GM12878 (cell line): ENCODE measurements around the gene SFT2D1. TPM values are rescaled to one million over a fixed set of nuclear protein-coding genes. Genes with fewer than 3 reads are reported as not detected.

Source experiments
- ATAC-seq: fragments of 200-7000 bp; cut with Tn5 transposase; 3 replicates; pipeline ENCODE4 v1.9.1; 2020; ENCODE audit warnings: mild to moderate bottlenecking, moderate library complexity
- BruUV-seq: library from RNA; stranded (reverse); fragments of 400-500 nt; replicated peaks from 2 replicates; lab custom pipeline; 2021; lab: Mats Ljungman, UMichigan
- CTCF ChIA-PET: fragments of 300-600 bp; sonication (Branson Sonifier 250); formaldehyde crosslinking; extraction: SDS; loops from one replicate; lab custom pipeline; 2021; ENCODE audit warnings: inconsistent platforms; lab: Yijun Ruan, JAX
- POLR2A ChIA-PET: fragments of 350-600 bp; formaldehyde crosslinking; extraction: SDS; loops from one replicate; lab custom pipeline; 2021; ENCODE audit warnings: inconsistent platforms; lab: Charles Lee
- RAD21 ChIA-PET: fragments of 300-600 bp; sonication (Branson Sonifier 250); formaldehyde crosslinking; loops from one replicate; lab custom pipeline; 2023; ENCODE audit warnings: antibody characterized with exemption; ENCODE audit not compliant: unreplicated experiment; lab: Charles Lee
- SMC1A ChIA-PET: fragments of 300-600 bp; sonication (Branson Sonifier 250); formaldehyde crosslinking; loops from one replicate; lab custom pipeline; 2023; ENCODE audit not compliant: unreplicated experiment, uncharacterized antibody; lab: Charles Lee
- DNase-seq: peaks from one replicate; pipeline ENCODE4 v3.0.0-alpha.2; 2011; ENCODE audit warnings: low read depth, low spot score
- FAIRE-seq: peaks from 3 replicates; lab custom pipeline; 2011; peaks lifted over from hg19 to GRCh38; lab: Jason Lieb, UNC
- H2AFZ ChIP-seq: 2 replicates; pipeline ENCODE4 v1.6.0; 2011; ENCODE audit warnings: low read depth, low read length, control low read depth; ENCODE audit not compliant: control insufficient read depth
- H3K27ac ChIP-seq: 2 replicates; pipeline ENCODE4 v1.5.1; 2011; ENCODE audit warnings: control low read depth; ENCODE audit not compliant: control insufficient read depth, insufficient read depth
- H3K27me3 ChIP-seq, 2 experiments: replicated peaks in 1 of 2; 2 replicates each; pipeline versions ENCODE4 v1.6.0 to v1.6.1; 2011; ENCODE audit warnings: low read length in 1 of 2; ENCODE audit not compliant: control insufficient read depth in 2 of 2, insufficient read depth in 2 of 2
- H3K36me3 ChIP-seq, 2 experiments: 2 replicates each; pipeline ENCODE4 v1.5.1; 2011; ENCODE audit warnings: low read length in 1 of 2; ENCODE audit not compliant: control insufficient read depth in 2 of 2, insufficient read depth in 2 of 2
- H3K4me1 ChIP-seq: 2 replicates; pipeline ENCODE4 v1.6.1; 2011; ENCODE audit warnings: mild to moderate bottlenecking, low read length, moderate library complexity, mixed read lengths; ENCODE audit not compliant: control insufficient read depth, insufficient read depth
- H3K4me2 ChIP-seq: 2 replicates; pipeline ENCODE4 v1.6.0; 2011; ENCODE audit warnings: control low read depth; ENCODE audit not compliant: control insufficient read depth, insufficient read depth
- H3K4me3 ChIP-seq: fragments of 200-600 bp; sonication (generic); 2 replicates; pipeline ENCODE4 v1.5.1; 2016
- H3K79me2 ChIP-seq: 2 replicates; pipeline ENCODE4 v1.6.0; 2011; ENCODE audit warnings: low read length; ENCODE audit not compliant: control insufficient read depth, insufficient read depth
- H3K9ac ChIP-seq: 2 replicates; pipeline ENCODE4 v1.8.0; 2011; ENCODE audit warnings: low read length, control low read depth, mixed read lengths; ENCODE audit not compliant: control insufficient read depth, insufficient read depth
- H3K9me3 ChIP-seq: replicated peaks from 3 replicates; pipeline ENCODE4 v1.5.1; 2011; ENCODE audit warnings: mild to moderate bottlenecking, low read length; ENCODE audit not compliant: control insufficient read depth, insufficient read depth
- H4K20me1 ChIP-seq: 2 replicates; pipeline ENCODE4 v1.6.0; 2011; ENCODE audit not compliant: control insufficient read depth, insufficient read depth
- BCL11A ChIP-seq: IDR thresholded peaks from 2 replicates; pipeline ENCODE4 v1.6.1; 2011; ENCODE audit warnings: low read depth, low read length
- BHLHE40 ChIP-seq, 2 experiments: fragments of 450-650 bp in 1 of 2; IDR thresholded peaks; 2 replicates each; pipeline ENCODE4 v1.6.1; 2011 to 2017; ENCODE audit warnings: low read depth in 2 of 2, borderline replicate concordance in 1 of 2, improper control_type of control experiment in 1 of 2, low read length in 1 of 2, mild to moderate bottlenecking in 1 of 2
- JUND ChIP-seq: IDR thresholded peaks from 2 replicates; pipeline ENCODE4 v1.6.1; 2012; ENCODE audit warnings: low read depth, mild to moderate bottlenecking, low read length, improper control_type of control experiment, moderate library complexity
- KAT2A ChIP-seq: conservative IDR thresholded peaks from 2 replicates; pipeline ENCODE4 v1.6.1; 2011; ENCODE audit warnings: low read depth, low read length; ENCODE audit not compliant: control insufficient read depth
- NR2F1 ChIP-seq: fragments of 450-650 bp; conservative IDR thresholded peaks from 2 replicates; pipeline ENCODE4 v1.6.1; 2017; ENCODE audit warnings: mild to moderate bottlenecking
- RAD21 ChIP-seq: IDR thresholded peaks from 2 replicates; pipeline ENCODE4 v1.6.1; 2011; ENCODE audit warnings: mild to moderate bottlenecking, low read depth, low read length, moderate library complexity; ENCODE audit not compliant: insufficient read depth
- RAD51 ChIP-seq: fragments of 450-650 bp; IDR thresholded peaks from 2 replicates; pipeline ENCODE4 v1.6.1; 2016; ENCODE audit warnings: moderate library complexity, mild to moderate bottlenecking, inconsistent platforms
- SIN3A ChIP-seq: IDR thresholded peaks from 2 replicates; pipeline ENCODE4 v1.6.1; 2012; ENCODE audit warnings: low read depth, low read length, improper control_type of control experiment
- SREBF2 ChIP-seq: IDR thresholded peaks from 2 replicates; pipeline ENCODE4 v1.6.1; 2012; ENCODE audit warnings: mild to moderate bottlenecking, low read length
- SRF ChIP-seq, 2 experiments: IDR thresholded peaks; 2 replicates each; pipeline ENCODE4 v1.6.1; 2011; ENCODE audit warnings: low read depth in 2 of 2, low read length in 2 of 2, mild to moderate bottlenecking in 1 of 2, moderate library complexity in 1 of 2
- STAT3 ChIP-seq: IDR thresholded peaks from 2 replicates; pipeline ENCODE4 v1.6.1; 2011; ENCODE audit warnings: low read depth, low read length, improper control_type of control experiment
- SUZ12 ChIP-seq: fragments of 200-600 bp; sonication (generic); IDR thresholded peaks from one replicate; pipeline ENCODE4 v1.6.1; 2018; ENCODE audit warnings: antibody characterized with exemption, mild to moderate bottlenecking; ENCODE audit not compliant: unreplicated experiment
- ZNF207 ChIP-seq: fragments of 450-650 bp; IDR thresholded peaks from 2 replicates; pipeline ENCODE4 v1.6.1; 2014; ENCODE audit warnings: antibody characterized with exemption, mild to moderate bottlenecking, borderline replicate concordance
- WGBS: methylation state at CpG from one replicate; pipeline ENCODE4 v1.1.6; 2016; ENCODE audit warnings: low lambda C conversion rate; ENCODE audit not compliant: insufficient replicate concordance, insufficient coverage; ENCODE audit errors: missing lambda C conversion rate; 5-methylcytosine and 5-hydroxymethylcytosine counted together
- in situ Hi-C: fragments of 300-500 bp; cut with MboI; formaldehyde crosslinking; loops from 9 replicates; pipeline ENCODE4 v1.14.3; 2018; ENCODE audit warnings: mixed read lengths
- intact Hi-C: fragments of 100-400 bp; cut with micrococcal nuclease; formaldehyde crosslinking; loops from one replicate; pipeline ENCODE4 v1.14.2; 2022; ENCODE audit not compliant: unreplicated experiment
- polyA plus RNA-seq, 11 experiments: library from polyadenylated mRNA; depleted of rRNA in 4 of 11; unstranded in 6 of 11; stranded (reverse) in 5 of 11; fragments of >200 nt; fragmentation: Nextera tagmentation in 4 of 11; fragmentation: Illumina TruSeq in 1 of 11; extraction: Ambion mirVana in 4 of 11; extraction: Trizol in 1 of 11; gene quantifications; 1 replicate in 1 of 11; 2 replicates in 10 of 11; pipeline versions ENCODE4 v1.2.1 to v1.2.3, GENCODE V29; 2011 to 2016; ENCODE audit warnings: inconsistent platforms in 2 of 11, missing spikeins in 2 of 11, low read depth in 1 of 11
- total RNA-seq, 4 experiments: library from RNA; depleted of rRNA in 3 of 4; stranded (reverse); fragments of >200 nt in 3 of 4; fragmentation: Illumina TruSeq in 1 of 4; extraction: Trizol in 1 of 4; gene quantifications; 2 replicates each; pipeline versions ENCODE4 v1.2.1 to v1.2.3, GENCODE V29; 2013 to 2021
- TF ChIP-seq, protein P1 (sequence below): fragments of 450-650 bp; IDR thresholded peaks from 2 replicates; pipeline ENCODE4 v1.6.1; 2017; ENCODE audit warnings: mild to moderate bottlenecking, low read depth, inconsistent platforms; ENCODE audit not compliant: poor library complexity, severe bottlenecking
- TF ChIP-seq, protein P2 (sequence below): IDR thresholded peaks from 2 replicates; pipeline ENCODE4 v1.6.1; 2012; ENCODE audit warnings: low read depth, low read length, improper control_type of control experiment
- TF ChIP-seq, protein P3 (sequence below): IDR thresholded peaks from 2 replicates; pipeline ENCODE4 v1.6.1; 2011; ENCODE audit warnings: low read depth, mild to moderate bottlenecking, low read length, moderate library complexity, borderline replicate concordance; ENCODE audit errors: extremely low read depth

SFT2D1 gene
- total and polyA plus RNA-seq, 10 of the 15 experiments (the other 5 are each of a cell fraction or from before 2014, with no cell fraction given) = 69.5 to 281 (median 124) TPM

DNA sequence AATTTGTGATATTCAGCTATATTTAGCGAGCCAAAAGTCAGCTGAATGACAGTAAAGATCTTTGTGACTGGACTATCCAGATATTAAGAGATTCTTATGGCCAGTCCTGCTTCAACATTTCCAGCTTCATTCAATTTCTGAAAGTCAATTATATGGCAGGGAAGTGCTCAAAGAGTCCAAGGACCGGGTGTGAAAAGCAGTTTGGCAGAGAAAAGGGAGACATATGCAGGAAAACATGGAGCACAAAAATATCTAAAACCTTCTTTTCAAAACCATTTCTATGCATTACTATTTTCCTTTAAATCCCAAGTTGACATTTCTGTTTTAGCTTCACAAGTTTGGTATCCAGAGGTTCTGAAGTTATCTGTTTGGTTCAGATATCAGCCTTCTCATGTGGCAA is 35.4 kb upstream of the SFT2D1 start:
- in situ Hi-C loops = no loop called here

More for the DNA sequence above, 35.4 kb upstream of the SFT2D1 start:
- Histone ChIP-seq H3K9ac (no peak overlapping the region), H3K79me2 (peaks cover 37% of the 10 kb centered on the region), H3K36me3 (no peaks in the 10 kb centered on the region), H3K27me3 (no peaks in the 10 kb centered on the region), H3K9me3 (no peaks in the 10 kb centered on the region), H3K4me2 (no peak overlapping the region), H2AFZ (no peak overlapping the region), H3K27ac (no peak overlapping the region), H4K20me1 (no peaks in the 10 kb centered on the region), H3K4me3 (no peak overlapping the region), H3K4me1 (no peaks in the 10 kb centered on the region)
- no TSS peak for BruUV-seq
- ChIA-PET RAD21 (interaction anchor here (1.6 to 3.4 kb wide), 3 partner anchors 23 to 102 kb away, joined by 6 to 16 read pairs (median 13); no protein-coding TSS in a partner anchor), CTCF (interaction anchor here (1.1 to 7.4 kb wide), 8 partner anchors 13 to 101 kb away, joined by 3 to 211 read pairs (median 5); partner anchors contain the start of gene PRR18), POLR2A (interaction anchor here (0.9 to 2.4 kb wide), 3 partner anchors 26 to 51 kb away, joined by 3 to 8 read pairs (median 4); no protein-coding TSS in a partner anchor), SMC1A (interaction anchor here (1.0 to 6.9 kb wide), 8 partner anchors 11 to 64 kb away, joined by 3 to 79 read pairs (median 7); no protein-coding TSS in a partner anchor)
- ATAC-seq = no peak
- 61% methylated on average over 2 of the region's 2 CpGs for WGBS
- no peak for FAIRE-seq
- DNase-seq = no peak
- TF ChIP-seq SIN3A = no peak
- no peak for TF ChIP-seq SRF (IDR thresholded peaks at IDR 0.05; ENCODE audit: low read depth in 2 of 2, low read length in 2 of 2)
- no peak for TF ChIP-seq SREBF2
- no peak for TF ChIP-seq ZNF207
- TF ChIP-seq RAD21 = no peak
- TF ChIP-seq BHLHE40 (IDR thresholded peaks at IDR 0.05; ENCODE audit: borderline replicate concordance in 1 of 2, low read depth in 2 of 2, low read length in 1 of 2) = no peak
- TF ChIP-seq, protein P1, sequence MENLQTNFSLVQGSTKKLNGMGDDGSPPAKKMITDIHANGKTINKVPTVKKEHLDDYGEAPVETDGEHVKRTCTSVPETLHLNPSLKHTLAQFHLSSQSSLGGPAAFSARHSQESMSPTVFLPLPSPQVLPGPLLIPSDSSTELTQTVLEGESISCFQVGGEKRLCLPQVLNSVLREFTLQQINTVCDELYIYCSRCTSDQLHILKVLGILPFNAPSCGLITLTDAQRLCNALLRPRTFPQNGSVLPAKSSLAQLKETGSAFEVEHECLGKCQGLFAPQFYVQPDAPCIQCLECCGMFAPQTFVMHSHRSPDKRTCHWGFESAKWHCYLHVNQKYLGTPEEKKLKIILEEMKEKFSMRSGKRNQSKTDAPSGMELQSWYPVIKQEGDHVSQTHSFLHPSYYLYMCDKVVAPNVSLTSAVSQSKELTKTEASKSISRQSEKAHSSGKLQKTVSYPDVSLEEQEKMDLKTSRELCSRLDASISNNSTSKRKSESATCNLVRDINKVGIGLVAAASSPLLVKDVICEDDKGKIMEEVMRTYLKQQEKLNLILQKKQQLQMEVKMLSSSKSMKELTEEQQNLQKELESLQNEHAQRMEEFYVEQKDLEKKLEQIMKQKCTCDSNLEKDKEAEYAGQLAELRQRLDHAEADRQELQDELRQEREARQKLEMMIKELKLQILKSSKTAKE = no peak
- TF ChIP-seq RAD51 = no peak
- TF ChIP-seq, protein P2, sequence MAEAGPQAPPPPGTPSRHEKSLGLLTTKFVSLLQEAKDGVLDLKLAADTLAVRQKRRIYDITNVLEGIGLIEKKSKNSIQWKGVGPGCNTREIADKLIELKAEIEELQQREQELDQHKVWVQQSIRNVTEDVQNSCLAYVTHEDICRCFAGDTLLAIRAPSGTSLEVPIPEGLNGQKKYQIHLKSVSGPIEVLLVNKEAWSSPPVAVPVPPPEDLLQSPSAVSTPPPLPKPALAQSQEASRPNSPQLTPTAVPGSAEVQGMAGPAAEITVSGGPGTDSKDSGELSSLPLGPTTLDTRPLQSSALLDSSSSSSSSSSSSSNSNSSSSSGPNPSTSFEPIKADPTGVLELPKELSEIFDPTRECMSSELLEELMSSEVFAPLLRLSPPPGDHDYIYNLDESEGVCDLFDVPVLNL = no peak
- TF ChIP-seq JUND = no peak
- TF ChIP-seq SUZ12 = no peak
- TF ChIP-seq KAT2A = no peak
- no peak for TF ChIP-seq BCL11A
- TF ChIP-seq STAT3 = no peak
- no peak for TF ChIP-seq NR2F1
- TF ChIP-seq, protein P3, sequence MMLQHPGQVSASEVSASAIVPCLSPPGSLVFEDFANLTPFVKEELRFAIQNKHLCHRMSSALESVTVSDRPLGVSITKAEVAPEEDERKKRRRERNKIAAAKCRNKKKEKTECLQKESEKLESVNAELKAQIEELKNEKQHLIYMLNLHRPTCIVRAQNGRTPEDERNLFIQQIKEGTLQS = no peak
- intact Hi-C loops = no loop called here
